ENCODE measurements around the gene MACROD2.

MACROD2 gene

GRCh38 chr20:16036331-16036730, 2041.0 kb downstream of the MACROD2 start:
- H3K4me3 ChIP-seq (ENCODE audit: low read depth, low read length): no peak overlapping the region
- TF ChIP-seq CTCF (IDR thresholded peaks at IDR 0.05; ENCODE audit: borderline replicate concordance, insufficient read depth, low read depth, low read length): no peak

GRCh38 chr20:16040742-16041141, 2045.4 kb downstream of the MACROD2 start:
- no peak overlapping the region for H3K4me3 ChIP-seq (ENCODE audit: low read depth, low read length)
- no peak for TF ChIP-seq CTCF (IDR thresholded peaks at IDR 0.05; ENCODE audit: borderline replicate concordance, insufficient read depth, low read depth, low read length)

- no peak overlapping the region for H3K4me3 ChIP-seq (ENCODE audit: low read depth, low read length)
- no peak for TF ChIP-seq CTCF (IDR thresholded peaks at IDR 0.05; ENCODE audit: borderline replicate concordance, insufficient read depth, low read depth, low read length)
Observed at GRCh38 chr20:16042731-16043130, 2047.4 kb downstream of the MACROD2 start.

GRCh38 chr20:16043931-16044330, 2048.6 kb downstream of the MACROD2 start:
- no peak for TF ChIP-seq CTCF (IDR thresholded peaks at IDR 0.05; ENCODE audit: borderline replicate concordance, insufficient read depth, low read depth, low read length)

GRCh38 chr20:16048876-16049275, 2053.6 kb downstream of the MACROD2 start:
- H3K4me3 ChIP-seq (ENCODE audit: low read depth, low read length): no peak overlapping the region
- TF ChIP-seq CTCF (IDR thresholded peaks at IDR 0.05; ENCODE audit: borderline replicate concordance, insufficient read depth, low read depth, low read length): no peak

More at GRCh38 chr20:16043931-16044330, 2048.6 kb downstream of the MACROD2 start:
- H3K4me3 ChIP-seq (ENCODE audit: low read depth, low read length): no peak overlapping the region

GRCh38 chr20:16049529-16050093, 2054.3 kb downstream of the MACROD2 start:
- TF ChIP-seq CTCF (IDR thresholded peaks at IDR 0.05; ENCODE audit: borderline replicate concordance, insufficient read depth, low read depth, low read length): no peak
- H3K4me3 ChIP-seq (ENCODE audit: low read depth, low read length): no peak overlapping the region

GRCh38 chr20:16050366-16050765, 2055.1 kb downstream of the MACROD2 start:
- no peak for TF ChIP-seq CTCF (IDR thresholded peaks at IDR 0.05; ENCODE audit: borderline replicate concordance, insufficient read depth, low read depth, low read length)

More at GRCh38 chr20:16050366-16050765, 2055.1 kb downstream of the MACROD2 start:
- H3K4me3 ChIP-seq (ENCODE audit: low read depth, low read length): no peak overlapping the region

Measured in GM12875 (cell line).